ENCODE results near the gene GNG7. TPM values are rescaled to one million over a fixed set of nuclear protein-coding genes. Genes with fewer than 3 reads are reported as not detected.

Gene GNG7
- total RNA-seq, 1 donor from 2014 or later = 8.5 TPM

GRCh38 chr19:2478756-2479555, 223.5 kb downstream of the GNG7 start:
- H3K9me3 Mint-ChIP-seq = peaks cover 9% of the 10 kb centered on the region
- peak in 1 of 2 experiments; percentile 66 for DNase-seq (ENCODE audit: low spot score in 2 of 2, unreplicated experiment in 2 of 2)
- H3K4me3 Mint-ChIP-seq = peak overlapping the region; percentile 95
- H3K27ac Mint-ChIP-seq = peak overlapping the region; percentile 98
- peaks cover 3% of the 10 kb centered on the region for H3K36me3 Mint-ChIP-seq
- TF ChIP-seq CTCF (IDR thresholded peaks at IDR 0.05; ENCODE audit: unreplicated experiment) = no peak
- no peaks in the 10 kb centered on the region for H3K27me3 Mint-ChIP-seq (ENCODE audit: low read depth)
- H3K4me1 Mint-ChIP-seq = peaks cover 20% of the 10 kb centered on the region

GRCh38 chr19:2478278-2478755, 224.2 kb downstream of the GNG7 start:
- peak in 1 of 2 experiments; percentile 64 for DNase-seq (ENCODE audit: low spot score in 2 of 2, unreplicated experiment in 2 of 2)
- no peak for TF ChIP-seq CTCF (IDR thresholded peaks at IDR 0.05; ENCODE audit: unreplicated experiment)
- H3K9me3 Mint-ChIP-seq = peaks cover 4% of the 10 kb centered on the region
- peak overlapping the region; percentile 95 for H3K4me3 Mint-ChIP-seq
- H3K27me3 Mint-ChIP-seq (ENCODE audit: low read depth) = no peaks in the 10 kb centered on the region
- H3K36me3 Mint-ChIP-seq = no peaks in the 10 kb centered on the region
- peak overlapping the region; percentile 98 for H3K27ac Mint-ChIP-seq
- peaks cover 20% of the 10 kb centered on the region for H3K4me1 Mint-ChIP-seq

- no peak for DNase-seq (ENCODE audit: low spot score in 2 of 2, unreplicated experiment in 2 of 2)
- H3K27ac Mint-ChIP-seq = peak overlapping the region; percentile 99
- H3K9me3 Mint-ChIP-seq = no peaks in the 10 kb centered on the region
- H3K27me3 Mint-ChIP-seq (ENCODE audit: low read depth) = no peaks in the 10 kb centered on the region
- peak overlapping the region; percentile 95 for H3K4me3 Mint-ChIP-seq
- H3K4me1 Mint-ChIP-seq = peaks cover 20% of the 10 kb centered on the region
- no peak for TF ChIP-seq CTCF (IDR thresholded peaks at IDR 0.05; ENCODE audit: unreplicated experiment)
- no peaks in the 10 kb centered on the region for H3K36me3 Mint-ChIP-seq
These were observed 224.7 kb downstream of the GNG7 start for GRCh38 chr19:2477732-2478191.

GRCh38 chr19:2477141-2477710, 225.3 kb downstream of the GNG7 start:
- Mint-ChIP-seq H3K4me1 (peaks cover 20% of the 10 kb centered on the region), H3K36me3 (no peaks in the 10 kb centered on the region), H3K27ac (peak overlapping the region; percentile 99), H3K27me3 (ENCODE audit: low read depth) (no peaks in the 10 kb centered on the region), H3K9me3 (no peaks in the 10 kb centered on the region), H3K4me3 (peak overlapping the region; percentile 95)
- TF ChIP-seq CTCF (IDR thresholded peaks at IDR 0.05; ENCODE audit: unreplicated experiment) = no peak
- no peak for DNase-seq (ENCODE audit: low spot score in 2 of 2, unreplicated experiment in 2 of 2)

- Mint-ChIP-seq H3K36me3 (no peaks in the 10 kb centered on the region), H3K4me3 (peak overlapping the region; percentile 95), H3K27ac (peak overlapping the region; percentile 99), H3K9me3 (no peaks in the 10 kb centered on the region), H3K4me1 (peaks cover 20% of the 10 kb centered on the region), H3K27me3 (ENCODE audit: low read depth) (no peaks in the 10 kb centered on the region)
- peak in 1 of 2 experiments; percentile 57 for DNase-seq (ENCODE audit: low spot score in 2 of 2, unreplicated experiment in 2 of 2)
- TF ChIP-seq CTCF (IDR thresholded peaks at IDR 0.05; ENCODE audit: unreplicated experiment) = no peak
These were observed 225.9 kb downstream of the GNG7 start for GRCh38 chr19:2476451-2477140.
